DMS153 (cell line): ENCODE measurements around the gene GPC6.
"Not testable (repeated sequence)": the region's sequence is repeated elsewhere in the genome, so short reads cannot be mapped to it uniquely, and the experiment has no call there.

ENCODE experiments used
- DNase-seq: peaks from one replicate; lab custom pipeline; 2025; lab: John Stamatoyannopoulos, UW

GPC6 gene

GRCh38 chr13:94302847-94303565 is 1076.4 kb downstream of the GPC6 start:
- not testable (repeated sequence) for DNase-seq

- no peak for DNase-seq
Observed at GRCh38 chr13:94303644-94304174, 1077.1 kb downstream of the GPC6 start.

- no peak for DNase-seq
Observed at GRCh38 chr13:94305033-94305432, 1078.4 kb downstream of the GPC6 start.

GRCh38 chr13:94305463-94305862 is 1078.9 kb downstream of the GPC6 start:
- DNase-seq: no peak

- DNase-seq: no peak
Observed at GRCh38 chr13:94305934-94306333, 1079.3 kb downstream of the GPC6 start.

- DNase-seq: no peak
Observed at GRCh38 chr13:94308832-94309231, 1082.2 kb downstream of the GPC6 start.

- no peak for DNase-seq
Observed at GRCh38 chr13:94309576-94309975, 1083.0 kb downstream of the GPC6 start.

- no peak for DNase-seq
Observed at GRCh38 chr13:94309997-94310855, 1083.6 kb downstream of the GPC6 start.

GRCh38 chr13:94311893-94312292 is 1085.3 kb downstream of the GPC6 start:
- no peak for DNase-seq

GRCh38 chr13:94312511-94313216 is 1086.1 kb downstream of the GPC6 start:
- DNase-seq: peak; percentile 63

- DNase-seq: no peak
Observed at GRCh38 chr13:94313321-94313910, 1086.8 kb downstream of the GPC6 start.

GRCh38 chr13:94313926-94314325 is 1087.3 kb downstream of the GPC6 start:
- no peak for DNase-seq

GRCh38 chr13:94315188-94315587 is 1088.6 kb downstream of the GPC6 start:
- no peak for DNase-seq

- DNase-seq: no peak
Observed at GRCh38 chr13:94317063-94317491, 1090.5 kb downstream of the GPC6 start.

- no peak for DNase-seq
Observed at GRCh38 chr13:94318418-94318817, 1091.8 kb downstream of the GPC6 start.

- no peak for DNase-seq
Observed at GRCh38 chr13:94319501-94319900, 1092.9 kb downstream of the GPC6 start.

- peak; percentile 14 for DNase-seq
Observed at GRCh38 chr13:94322925-94323763, 1096.5 kb downstream of the GPC6 start.

- no peak for DNase-seq
Observed at GRCh38 chr13:94323764-94324758, 1097.5 kb downstream of the GPC6 start.

GRCh38 chr13:94324767-94325540 is 1098.3 kb downstream of the GPC6 start:
- no peak for DNase-seq
